ENCODE data around the gene ZRSR2.

GRCh38 chrX:15834053-15834452, 43.8 kb downstream of the ZRSR2 start:
- TF ChIP-seq CTCF (IDR thresholded peaks at IDR 0.05; ENCODE audit: control extremely low read depth in 1 of 3, insufficient read depth in 1 of 3, low read depth in 1 of 3, low read length in 3 of 3) (no peak), SP1 (IDR thresholded peaks at IDR 0.05; ENCODE audit: low read depth, low read length) (no peak), CREB1 (IDR thresholded peaks at IDR 0.05) (no peak), SRF (IDR thresholded peaks at IDR 0.05; ENCODE audit: low read depth, low read length) (no peak), EP300 (IDR thresholded peaks at IDR 0.05; ENCODE audit: borderline replicate concordance in 1 of 2, low read depth in 2 of 2, low read length in 2 of 2) (no peak), POLR2AphosphoS5 (IDR thresholded peaks at IDR 0.05; ENCODE audit: low read depth, low read length) (no peak), POLR2A (IDR thresholded peaks at IDR 0.05; ENCODE audit: control extremely low read depth in 1 of 2, low read depth in 2 of 2, low read length in 2 of 2) (no peak), TAF1 (IDR thresholded peaks at IDR 0.05; ENCODE audit: low read depth, low read length) (no peak), CEBPB (IDR thresholded peaks at IDR 0.05; ENCODE audit: low read depth, low read length) (no peak), RXRA (IDR thresholded peaks at IDR 0.05; ENCODE audit: insufficient read depth, low read depth, low read length) (no peak), TCF12 (IDR thresholded peaks at IDR 0.05; ENCODE audit: low read depth, low read length) (no peak), YY1 (IDR thresholded peaks at IDR 0.05; ENCODE audit: low read depth, low read length) (no peak)

All from H1 (cell line).